GM12891 (cell line): Measurements from ENCODE around the gene SAMD9.

Experiments used
- POLR2A ChIP-seq: IDR thresholded peaks from 2 replicates; pipeline ENCODE4 v1.6.1; 2011; ENCODE audit warnings: low read depth, low read length, control low read depth
- POLR2AphosphoS5 ChIP-seq: IDR thresholded peaks from 2 replicates; pipeline ENCODE4 v1.6.1; 2011; ENCODE audit warnings: low read depth, low read length, control low read depth

DNA sequence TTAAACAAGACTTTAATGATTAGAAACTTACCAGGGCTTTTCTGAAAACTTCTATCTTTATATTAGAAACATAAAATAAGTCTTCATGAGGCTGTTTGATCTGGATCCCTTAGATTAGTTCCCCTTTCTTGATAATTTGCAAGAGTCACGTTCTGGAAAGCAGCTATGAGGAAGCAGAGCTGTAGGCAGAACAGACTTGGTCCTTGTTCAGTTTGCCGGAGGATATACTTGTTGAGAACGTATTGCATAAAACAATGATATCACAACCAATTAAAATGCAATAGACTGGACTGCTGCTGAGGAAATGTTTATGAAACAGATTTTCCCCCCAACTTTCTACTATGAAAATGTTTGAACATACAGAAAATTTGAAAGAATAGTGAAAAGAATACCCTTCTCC is 27.6 kb upstream of the SAMD9 start:
- TF ChIP-seq POLR2AphosphoS5 (no peak), POLR2A (no peak)
